K562 (cell line): ENCODE results near the gene CD248. TPM values are rescaled to one million over a fixed set of nuclear protein-coding genes. Genes with fewer than 3 reads are reported as not detected.
A peak's percentile ranks its signal among the peaks of the same experiment; 100 is the strongest.

ENCODE experiments used
- ATAC-seq: fragments of 200-7000 bp; cut with Tn5 transposase; 3 replicates; pipeline ENCODE4 v1.9.1; 2020; ENCODE audit warnings: moderate library complexity
- BruUV-seq: library from RNA; stranded (reverse); fragments of 400-500 nt; replicated peaks from 2 replicates; lab custom pipeline; 2021; lab: Mats Ljungman, UMichigan
- CTCF ChIA-PET: fragments of 300-600 bp; formaldehyde crosslinking; extraction: SDS; loops from one replicate; lab custom pipeline; 2021; ENCODE audit warnings: low intra/inter-chr PET ratio; lab: Yijun Ruan, JAX
- POLR2A ChIA-PET: fragments of 300-600, 350-650 bp; sonication (Branson Sonifier 250); formaldehyde crosslinking; extraction: SDS; loops from one replicate; lab custom pipeline; 2021; ENCODE audit warnings: antibody characterized with exemption, inconsistent platforms; lab: Yijun Ruan, JAX
- DNase-seq, 4 experiments: peaks; one replicate each; pipeline versions ENCODE4 v3.0.0 to v3.0.0-alpha.2; 2011 to 2018; ENCODE audit warnings: low spot score in 3 of 4, mixed read lengths in 3 of 4; ENCODE audit errors: extremely low read depth in 1 of 4
- FAIRE-seq: peaks from 2 replicates; lab custom pipeline; 2011; peaks lifted over from hg19 to GRCh38; lab: Jason Lieb, UNC
- H2AFZ ChIP-seq: 2 replicates; pipeline ENCODE4 v1.6.0; 2011; ENCODE audit warnings: low read depth, low read length, control low read depth, inconsistent platforms
- H3K27ac ChIP-seq: fragments of 200-600 bp; 3 replicates; pipeline ENCODE4 v1.8.0; 2011; ENCODE audit warnings: low read depth, mild to moderate bottlenecking, control low read depth, inconsistent platforms, low read length, moderate library complexity, mixed read lengths; ENCODE audit errors: extremely low read depth
- H3K27me3 ChIP-seq, 2 experiments: fragments of 300-600 bp in 1 of 2; 2 replicates in 1 of 2; 3 replicates in 1 of 2; pipeline versions ENCODE4 v1.6.0 to v1.8.0; 2011; ENCODE audit warnings: inconsistent platforms in 2 of 2, low read length in 2 of 2, mild to moderate bottlenecking in 1 of 2, mixed read lengths in 1 of 2, moderate library complexity in 1 of 2; ENCODE audit not compliant: control insufficient read depth in 2 of 2, insufficient read depth in 2 of 2
- H3K36me3 ChIP-seq: fragments of 300-600 bp; 3 replicates; pipeline ENCODE4 v1.8.0; 2011; ENCODE audit warnings: mild to moderate bottlenecking, low read length, inconsistent platforms; ENCODE audit not compliant: control insufficient read depth, insufficient read depth
- H3K4me1 ChIP-seq, 2 experiments: fragments of 200-600 bp in 1 of 2; replicated peaks in 1 of 2; 2 replicates in 1 of 2; 3 replicates in 1 of 2; pipeline versions ENCODE4 v1.5.1 to v1.8.0; 2011; ENCODE audit warnings: inconsistent platforms in 2 of 2, low read length in 2 of 2, mild to moderate bottlenecking in 1 of 2, mixed read lengths in 1 of 2, moderate library complexity in 1 of 2; ENCODE audit not compliant: control insufficient read depth in 2 of 2, insufficient read depth in 2 of 2
- H3K4me2 ChIP-seq: 2 replicates; pipeline ENCODE4 v1.6.1; 2011; ENCODE audit warnings: low read length, control low read depth, inconsistent platforms, mixed read lengths; ENCODE audit not compliant: insufficient read depth
- H3K4me3 ChIP-seq: fragments of 200-600 bp; sonication (generic), shearing (Covaris generic); 2 replicates; pipeline ENCODE4 v1.5.1; 2016; ENCODE audit warnings: control low read depth, inconsistent platforms
- H3K79me2 ChIP-seq: fragments of 200-600 bp; 3 replicates; pipeline ENCODE4 v1.8.0; 2011; ENCODE audit warnings: low read length, inconsistent platforms; ENCODE audit not compliant: control insufficient read depth, insufficient read depth
- H3K9ac ChIP-seq, 2 experiments: 2 replicates each; pipeline versions ENCODE4 v1.6.0 to v1.6.1; 2011; ENCODE audit warnings: low read depth in 2 of 2, low read length in 2 of 2, control low read depth in 1 of 2, inconsistent platforms in 1 of 2, mild to moderate bottlenecking in 1 of 2, mixed read lengths in 1 of 2; ENCODE audit not compliant: insufficient read depth in 1 of 2
- H3K9me1 ChIP-seq: one replicate; pipeline ENCODE4 v1.6.0; 2011; ENCODE audit warnings: inconsistent platforms, mild to moderate bottlenecking, low read length, moderate library complexity; ENCODE audit not compliant: control insufficient read depth, insufficient read depth
- H3K9me3 ChIP-seq: replicated peaks from 2 replicates; pipeline ENCODE4 v1.5.1; 2011; ENCODE audit warnings: low read depth, low read length, inconsistent platforms; ENCODE audit not compliant: control insufficient read depth, insufficient read depth
- H4K20me1 ChIP-seq: replicated peaks from 2 replicates; pipeline ENCODE4 v1.6.1; 2011; ENCODE audit warnings: low read length, inconsistent platforms, mixed read lengths; ENCODE audit not compliant: control insufficient read depth, insufficient read depth
- EWSR1 ChIP-seq: fragments of 450-650 bp; IDR thresholded peaks from 2 replicates; pipeline ENCODE4 v1.6.1; 2018; ENCODE audit warnings: borderline replicate concordance, mild to moderate bottlenecking, low read depth, moderate library complexity; ENCODE audit not compliant: partially characterized antibody
- KLF13 ChIP-seq: fragments of 450-650 bp; IDR thresholded peaks from 2 replicates; pipeline ENCODE4 v1.6.1; 2016; ENCODE audit warnings: missing genetic modification characterization, low read depth, mild to moderate bottlenecking, missing compliant biosample characterization, moderate library complexity, borderline replicate concordance
- MTA3 ChIP-seq: fragments of 450-650 bp; formaldehyde crosslinking; IDR thresholded peaks from 2 replicates; pipeline ENCODE4 v1.6.1; 2017; ENCODE audit warnings: mild to moderate bottlenecking, borderline replicate concordance
- MYNN ChIP-seq, 2 experiments: sonication (generic); formaldehyde crosslinking in 1 of 2; IDR thresholded peaks; 2 replicates each; pipeline versions ENCODE4 v1.5.0 to v1.6.1; 2016 to 2020; ENCODE audit warnings: antibody characterized with exemption in 1 of 2, missing genetic modification reagents in 1 of 2
- NEUROD1 ChIP-seq: fragments of 150-350 bp; IDR thresholded peaks from 2 replicates; pipeline ENCODE4 v1.6.1; 2014; ENCODE audit warnings: borderline replicate concordance, low read length, low read depth; ENCODE audit not compliant: partially characterized antibody
- PTTG1 ChIP-seq: fragments of 450-650 bp; IDR thresholded peaks from 2 replicates; pipeline ENCODE4 v1.6.1; 2016; ENCODE audit warnings: low read depth, mild to moderate bottlenecking, missing genetic modification characterization, missing compliant biosample characterization
- SIRT6 ChIP-seq: IDR thresholded peaks from one replicate; pipeline ENCODE4 v1.6.1; 2012; ENCODE audit warnings: low read depth, mild to moderate bottlenecking, control low read depth, inconsistent platforms, low read length, moderate library complexity
- SUPT5H ChIP-seq: fragments of 450-650 bp; IDR thresholded peaks from 2 replicates; pipeline ENCODE4 v1.6.1; 2016
- ZNF347 ChIP-seq: fragments of 450-650 bp; formaldehyde crosslinking; IDR thresholded peaks from 2 replicates; pipeline ENCODE4 v1.4.0; 2020; ENCODE audit warnings: low read depth, mild to moderate bottlenecking, moderate library complexity
- WGBS: fragments of 100-300 bp; shearing (Covaris generic); methylation state at CpG from one replicate; pipeline ENCODE4 v1.1.6; 2016; ENCODE audit warnings: low coverage, mixed read lengths; ENCODE audit not compliant: insufficient coverage; ENCODE audit errors: missing lambda C conversion rate; 5-methylcytosine and 5-hydroxymethylcytosine counted together
- in situ Hi-C: fragments of 300-500 bp; cut with MboI; formaldehyde crosslinking; loops from 4 replicates; pipeline ENCODE4 v1.15.0; 2018; ENCODE audit warnings: inconsistent platforms, mixed read lengths
- intact Hi-C: fragments of 100-400 bp; cut with micrococcal nuclease; formaldehyde crosslinking; loops from 2 replicates; pipeline ENCODE4 v1.14.2; 2022
- polyA plus RNA-seq, 8 experiments: library from polyadenylated mRNA; depleted of rRNA in 4 of 8; stranded (reverse) in 5 of 8; unstranded in 3 of 8; fragments of >200 nt; fragmentation: Nextera tagmentation in 2 of 8; fragmentation: Illumina TruSeq in 1 of 8; extraction: Ambion mirVana in 2 of 8; extraction: Trizol in 1 of 8; gene quantifications; 2 replicates each; pipeline versions ENCODE4 v1.2.1 to v1.2.3, GENCODE V29; 2011 to 2014; ENCODE audit warnings: inconsistent platforms in 1 of 8, missing spikeins in 1 of 8
- total RNA-seq, 7 experiments: library from RNA; depleted of rRNA in 6 of 7; stranded (reverse); fragments of >200 nt in 6 of 7; fragmentation: Illumina TruSeq in 2 of 7; extraction: Trizol in 2 of 7; gene quantifications; 2 replicates each; pipeline versions ENCODE4 v1.2.1 to v1.2.3, GENCODE V29; 2011 to 2021; ENCODE audit warnings: low replicate concordance in 1 of 7
- TF ChIP-seq, protein P1 (sequence below): fragments of 200-600 bp; sonication (generic); IDR thresholded peaks from one replicate; pipeline ENCODE4 v1.6.1; 2012; ENCODE audit warnings: mild to moderate bottlenecking, low read depth, low read length, inconsistent platforms

CD248 gene
- total and polyA plus RNA-seq, 9 of the 15 experiments (the other 6 are each of a cell fraction or from before 2014, with no cell fraction given) = 0.09 TPM; not detected in 8

DNA sequence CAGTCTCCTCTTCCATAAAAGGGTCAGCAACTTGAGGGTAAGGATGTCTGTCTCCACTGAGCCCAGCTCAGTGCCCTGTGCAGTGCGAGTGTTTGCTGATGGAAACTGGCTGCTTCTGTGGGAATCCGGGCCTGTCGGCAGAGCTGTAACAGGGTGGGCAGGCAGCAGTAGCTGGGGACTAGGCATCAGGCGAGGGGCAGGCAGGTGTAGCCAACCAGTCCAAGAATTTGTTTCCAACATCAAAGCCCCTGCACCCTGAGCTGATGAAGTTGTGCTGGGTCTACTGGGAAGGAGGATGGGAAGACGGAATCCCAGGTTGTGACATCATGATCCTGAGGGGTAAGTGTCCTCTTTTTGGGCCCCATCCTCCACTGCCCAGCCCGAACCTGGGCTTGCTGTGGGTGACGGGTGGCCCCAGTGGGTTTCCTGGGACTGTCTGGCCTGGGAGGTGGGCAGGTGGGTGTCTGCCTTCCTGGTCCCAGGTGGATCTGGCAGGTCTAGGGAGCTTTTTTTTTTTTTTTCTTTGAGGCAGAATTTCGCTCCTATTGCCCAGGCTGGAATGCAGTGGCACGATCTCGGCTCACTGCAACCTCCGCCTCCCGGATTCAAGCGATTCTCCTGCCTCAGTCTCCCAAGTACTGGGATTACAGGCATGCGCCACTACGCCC is 43.7 kb upstream of the CD248 start:
- in situ Hi-C loops = no loop called here
- TF ChIP-seq MTA3 (no peak), PTTG1 (tag) (no peak), MYNN (IDR thresholded peaks at IDR 0.05) (peak; percentile 49; the same call in 1 of the 2 replicates), MYNN (CRISPR knock-in tag; IDR thresholded peaks at IDR 0.05) (no peak), ZNF347 (no peak), SUPT5H (peak; percentile 50), KLF13 (tag) (no peak), EWSR1 (no peak), SIRT6 (peak; percentile 51), NEUROD1 (no peak)
- TF ChIP-seq, protein P1, sequence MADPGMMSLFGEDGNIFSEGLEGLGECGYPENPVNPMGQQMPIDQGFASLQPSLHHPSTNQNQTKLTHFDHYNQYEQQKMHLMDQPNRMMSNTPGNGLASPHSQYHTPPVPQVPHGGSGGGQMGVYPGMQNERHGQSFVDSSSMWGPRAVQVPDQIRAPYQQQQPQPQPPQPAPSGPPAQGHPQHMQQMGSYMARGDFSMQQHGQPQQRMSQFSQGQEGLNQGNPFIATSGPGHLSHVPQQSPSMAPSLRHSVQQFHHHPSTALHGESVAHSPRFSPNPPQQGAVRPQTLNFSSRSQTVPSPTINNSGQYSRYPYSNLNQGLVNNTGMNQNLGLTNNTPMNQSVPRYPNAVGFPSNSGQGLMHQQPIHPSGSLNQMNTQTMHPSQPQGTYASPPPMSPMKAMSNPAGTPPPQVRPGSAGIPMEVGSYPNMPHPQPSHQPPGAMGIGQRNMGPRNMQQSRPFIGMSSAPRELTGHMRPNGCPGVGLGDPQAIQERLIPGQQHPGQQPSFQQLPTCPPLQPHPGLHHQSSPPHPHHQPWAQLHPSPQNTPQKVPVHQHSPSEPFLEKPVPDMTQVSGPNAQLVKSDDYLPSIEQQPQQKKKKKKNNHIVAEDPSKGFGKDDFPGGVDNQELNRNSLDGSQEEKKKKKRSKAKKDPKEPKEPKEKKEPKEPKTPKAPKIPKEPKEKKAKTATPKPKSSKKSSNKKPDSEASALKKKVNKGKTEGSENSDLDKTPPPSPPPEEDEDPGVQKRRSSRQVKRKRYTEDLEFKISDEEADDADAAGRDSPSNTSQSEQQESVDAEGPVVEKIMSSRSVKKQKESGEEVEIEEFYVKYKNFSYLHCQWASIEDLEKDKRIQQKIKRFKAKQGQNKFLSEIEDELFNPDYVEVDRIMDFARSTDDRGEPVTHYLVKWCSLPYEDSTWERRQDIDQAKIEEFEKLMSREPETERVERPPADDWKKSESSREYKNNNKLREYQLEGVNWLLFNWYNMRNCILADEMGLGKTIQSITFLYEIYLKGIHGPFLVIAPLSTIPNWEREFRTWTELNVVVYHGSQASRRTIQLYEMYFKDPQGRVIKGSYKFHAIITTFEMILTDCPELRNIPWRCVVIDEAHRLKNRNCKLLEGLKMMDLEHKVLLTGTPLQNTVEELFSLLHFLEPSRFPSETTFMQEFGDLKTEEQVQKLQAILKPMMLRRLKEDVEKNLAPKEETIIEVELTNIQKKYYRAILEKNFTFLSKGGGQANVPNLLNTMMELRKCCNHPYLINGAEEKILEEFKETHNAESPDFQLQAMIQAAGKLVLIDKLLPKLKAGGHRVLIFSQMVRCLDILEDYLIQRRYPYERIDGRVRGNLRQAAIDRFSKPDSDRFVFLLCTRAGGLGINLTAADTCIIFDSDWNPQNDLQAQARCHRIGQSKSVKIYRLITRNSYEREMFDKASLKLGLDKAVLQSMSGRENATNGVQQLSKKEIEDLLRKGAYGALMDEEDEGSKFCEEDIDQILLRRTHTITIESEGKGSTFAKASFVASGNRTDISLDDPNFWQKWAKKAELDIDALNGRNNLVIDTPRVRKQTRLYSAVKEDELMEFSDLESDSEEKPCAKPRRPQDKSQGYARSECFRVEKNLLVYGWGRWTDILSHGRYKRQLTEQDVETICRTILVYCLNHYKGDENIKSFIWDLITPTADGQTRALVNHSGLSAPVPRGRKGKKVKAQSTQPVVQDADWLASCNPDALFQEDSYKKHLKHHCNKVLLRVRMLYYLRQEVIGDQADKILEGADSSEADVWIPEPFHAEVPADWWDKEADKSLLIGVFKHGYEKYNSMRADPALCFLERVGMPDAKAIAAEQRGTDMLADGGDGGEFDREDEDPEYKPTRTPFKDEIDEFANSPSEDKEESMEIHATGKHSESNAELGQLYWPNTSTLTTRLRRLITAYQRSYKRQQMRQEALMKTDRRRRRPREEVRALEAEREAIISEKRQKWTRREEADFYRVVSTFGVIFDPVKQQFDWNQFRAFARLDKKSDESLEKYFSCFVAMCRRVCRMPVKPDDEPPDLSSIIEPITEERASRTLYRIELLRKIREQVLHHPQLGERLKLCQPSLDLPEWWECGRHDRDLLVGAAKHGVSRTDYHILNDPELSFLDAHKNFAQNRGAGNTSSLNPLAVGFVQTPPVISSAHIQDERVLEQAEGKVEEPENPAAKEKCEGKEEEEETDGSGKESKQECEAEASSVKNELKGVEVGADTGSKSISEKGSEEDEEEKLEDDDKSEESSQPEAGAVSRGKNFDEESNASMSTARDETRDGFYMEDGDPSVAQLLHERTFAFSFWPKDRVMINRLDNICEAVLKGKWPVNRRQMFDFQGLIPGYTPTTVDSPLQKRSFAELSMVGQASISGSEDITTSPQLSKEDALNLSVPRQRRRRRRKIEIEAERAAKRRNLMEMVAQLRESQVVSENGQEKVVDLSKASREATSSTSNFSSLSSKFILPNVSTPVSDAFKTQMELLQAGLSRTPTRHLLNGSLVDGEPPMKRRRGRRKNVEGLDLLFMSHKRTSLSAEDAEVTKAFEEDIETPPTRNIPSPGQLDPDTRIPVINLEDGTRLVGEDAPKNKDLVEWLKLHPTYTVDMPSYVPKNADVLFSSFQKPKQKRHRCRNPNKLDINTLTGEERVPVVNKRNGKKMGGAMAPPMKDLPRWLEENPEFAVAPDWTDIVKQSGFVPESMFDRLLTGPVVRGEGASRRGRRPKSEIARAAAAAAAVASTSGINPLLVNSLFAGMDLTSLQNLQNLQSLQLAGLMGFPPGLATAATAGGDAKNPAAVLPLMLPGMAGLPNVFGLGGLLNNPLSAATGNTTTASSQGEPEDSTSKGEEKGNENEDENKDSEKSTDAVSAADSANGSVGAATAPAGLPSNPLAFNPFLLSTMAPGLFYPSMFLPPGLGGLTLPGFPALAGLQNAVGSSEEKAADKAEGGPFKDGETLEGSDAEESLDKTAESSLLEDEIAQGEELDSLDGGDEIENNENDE = peak; percentile 52

More for the DNA sequence above, 43.7 kb upstream of the CD248 start:
- CTCF ChIA-PET = no interaction called here
- H3K79me2 ChIP-seq = no peaks in the 10 kb centered on the region
- H3K9ac ChIP-seq = peak overlapping the region in 1 of 2 experiments; percentile 0; a peak in 2 of 4 replicates
- no peak overlapping the region for H3K4me3 ChIP-seq
- intact Hi-C loops = no loop called here
- H2AFZ ChIP-seq = no peak overlapping the region
- H3K27me3 ChIP-seq = no peaks in the 10 kb centered on the region
- peaks cover 18% of the 10 kb centered on the region for H4K20me1 ChIP-seq
- DNase-seq (peak in 2 of 4 experiments; percentile 12 to 20), ATAC-seq (no peak), FAIRE-seq (no peak)
- WGBS = 83% methylated on average over 10 of the region's 15 CpGs
- BruUV-seq = no TSS peak
- no peaks in the 10 kb centered on the region for H3K9me1 ChIP-seq
- POLR2A ChIA-PET = interaction anchor here (0.6 to 2.8 kb wide), 8 partner anchors 8 to 78 kb away, joined by 3 to 12 read pairs (median 5); partner anchors contain the start of gene B4GAT1
- no peak overlapping the region for H3K27ac ChIP-seq
- no peak overlapping the region for H3K4me2 ChIP-seq
- H3K4me1 ChIP-seq = peaks cover 0 to 15% of the 10 kb centered on the region in 2 experiments; a peak in 4 of 5 replicates
- H3K9me3 ChIP-seq = no peaks in the 10 kb centered on the region
- peaks cover 32% of the 10 kb centered on the region; the same call in 2 of the 3 replicates for H3K36me3 ChIP-seq
